Muscle layer of colon (tissue), 2 donors: ENCODE measurements around the gene PEX13.
"Not testable (repeated sequence)": the region's sequence is repeated elsewhere in the genome, so short reads cannot be mapped to it uniquely, and the experiment has no call there.

ENCODE experiments used
- H3K27ac ChIP-seq: one replicate; pipeline ENCODE4 v1.7.0; 2013; ENCODE audit warnings: low read depth, mild to moderate bottlenecking, low read length, moderate library complexity
- H3K27me3 ChIP-seq, 2 donors: one replicate each; pipeline ENCODE4 v1.7.0; 2013; ENCODE audit warnings: low read length in 2 of 2, mild to moderate bottlenecking in 2 of 2; ENCODE audit not compliant: insufficient read depth in 2 of 2, control insufficient read depth in 1 of 2
- H3K36me3 ChIP-seq: one replicate; pipeline ENCODE4 v1.7.0; 2013; ENCODE audit warnings: mild to moderate bottlenecking, low read length; ENCODE audit not compliant: insufficient read depth
- H3K4me1 ChIP-seq: one replicate; pipeline ENCODE4 v1.7.0; 2013; ENCODE audit warnings: mild to moderate bottlenecking, low read length; ENCODE audit not compliant: insufficient read depth
- H3K4me3 ChIP-seq, 2 donors: one replicate each; pipeline ENCODE4 v1.7.0; 2013; ENCODE audit warnings: low read length in 2 of 2, low read depth in 1 of 2, mild to moderate bottlenecking in 1 of 2, moderate library complexity in 1 of 2
- H3K9ac ChIP-seq: one replicate; pipeline ENCODE4 v1.7.0; 2013; ENCODE audit warnings: low read length
- H3K9me3 ChIP-seq: one replicate; pipeline ENCODE4 v1.7.0; 2013; ENCODE audit warnings: mild to moderate bottlenecking, low read length
- donor health status: abdominal sarcoma.
- donor health status: Adenocarcinoma of cecum.

PEX13 gene

DNA sequence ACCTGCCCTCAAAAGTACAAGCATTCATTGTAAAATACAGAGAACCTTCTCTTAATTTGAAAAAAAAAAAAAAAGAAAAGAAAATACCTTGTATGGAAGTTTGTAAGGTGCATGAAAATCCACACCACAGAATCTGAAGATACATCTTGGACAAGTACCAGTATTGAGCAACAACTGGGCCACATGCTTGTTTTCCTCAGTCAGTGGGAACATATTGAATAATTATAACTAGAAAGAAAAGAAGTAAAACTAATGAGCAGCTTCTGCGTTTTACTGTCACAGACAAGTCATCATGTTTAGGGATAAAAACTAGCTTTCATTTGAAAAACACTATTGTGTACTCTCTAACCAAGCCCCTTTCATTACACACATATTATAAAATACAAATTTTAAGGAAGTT is 5.8 kb upstream of the PEX13 start:
- Histone ChIP-seq H3K4me3 (no peak overlapping the region), H3K9ac (no peak overlapping the region), H3K36me3 (no peaks in the 10 kb centered on the region), H3K27me3 (no peaks in the 10 kb centered on the region), H3K4me1 (no peaks in the 10 kb centered on the region), H3K27ac (no peak overlapping the region), H3K9me3 (no peaks in the 10 kb centered on the region)

DNA sequence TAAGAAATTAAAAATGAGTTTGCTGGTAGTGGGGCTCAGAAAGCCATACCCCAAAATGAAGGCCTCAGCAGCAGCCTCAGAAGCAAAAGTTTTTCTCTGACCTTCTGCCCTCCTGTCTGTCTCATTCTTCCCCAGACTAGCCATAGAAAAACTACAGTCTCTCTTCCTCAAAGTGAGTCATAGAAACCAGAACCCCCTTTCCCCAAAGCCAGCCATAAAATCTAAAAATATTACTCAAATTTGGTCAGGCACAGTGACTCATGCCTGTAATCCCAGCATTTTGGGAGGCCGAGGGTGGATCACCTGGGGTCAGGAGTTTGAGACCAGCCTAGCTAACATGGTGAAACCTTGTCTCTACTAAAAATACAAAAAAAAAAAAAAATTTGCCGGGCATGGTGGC is 5.2 kb upstream of the PEX13 start:
- not testable (repeated sequence) for H3K27me3 ChIP-seq, H3K36me3 ChIP-seq, H3K4me3 ChIP-seq, H3K27ac ChIP-seq, H3K9me3 ChIP-seq, H3K4me1 ChIP-seq, H3K9ac ChIP-seq

DNA sequence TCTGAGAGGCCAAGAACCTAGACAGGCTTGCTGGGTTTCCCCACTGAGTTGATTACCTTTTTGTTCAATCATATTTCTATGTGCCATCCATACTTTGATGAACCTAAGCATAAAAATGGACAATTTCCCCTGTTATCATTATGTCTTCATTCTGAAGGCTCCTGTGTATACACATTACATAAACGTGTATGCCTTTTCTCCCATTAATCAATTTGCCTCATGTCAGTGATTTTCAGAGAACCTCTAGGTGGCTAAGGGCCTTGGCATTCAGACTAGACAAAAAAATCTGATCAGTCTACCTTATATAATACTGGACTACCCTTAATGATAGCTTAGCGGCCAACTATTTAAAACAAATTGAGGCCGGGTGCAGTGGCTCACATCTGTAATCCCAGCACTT is 4.1 kb upstream of the PEX13 start:
- Histone ChIP-seq H3K9ac (no peak overlapping the region), H3K4me3 (no peak overlapping the region), H3K36me3 (no peaks in the 10 kb centered on the region), H3K27me3 (no peaks in the 10 kb centered on the region), H3K4me1 (no peaks in the 10 kb centered on the region), H3K9me3 (no peaks in the 10 kb centered on the region), H3K27ac (no peak overlapping the region)

DNA sequence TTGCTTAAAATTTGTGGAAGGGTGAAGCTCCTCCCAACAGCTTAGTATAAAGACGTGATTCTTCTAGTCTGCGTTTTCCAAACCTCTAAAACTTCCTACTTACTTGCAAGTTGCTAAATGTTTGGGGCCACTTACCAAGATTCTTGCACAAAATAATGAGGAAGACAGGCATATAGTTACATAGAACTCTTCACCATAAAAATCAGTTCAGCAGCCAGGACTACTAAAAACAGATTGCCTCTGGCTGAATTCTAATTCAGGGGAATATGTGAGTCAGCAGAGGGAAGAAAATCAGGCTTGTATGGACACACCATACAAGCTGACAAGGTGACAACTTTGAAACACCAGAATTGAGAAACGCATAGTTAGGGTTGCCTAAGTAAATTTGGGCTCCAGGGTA is 2.8 kb upstream of the PEX13 start:
- no peak overlapping the region for H3K4me3 ChIP-seq
- no peak overlapping the region for H3K27ac ChIP-seq
- H3K36me3 ChIP-seq = no peaks in the 10 kb centered on the region
- H3K9me3 ChIP-seq = no peaks in the 10 kb centered on the region
- H3K4me1 ChIP-seq = no peaks in the 10 kb centered on the region
- H3K9ac ChIP-seq = no peak overlapping the region
- H3K27me3 ChIP-seq = no peaks in the 10 kb centered on the region

DNA sequence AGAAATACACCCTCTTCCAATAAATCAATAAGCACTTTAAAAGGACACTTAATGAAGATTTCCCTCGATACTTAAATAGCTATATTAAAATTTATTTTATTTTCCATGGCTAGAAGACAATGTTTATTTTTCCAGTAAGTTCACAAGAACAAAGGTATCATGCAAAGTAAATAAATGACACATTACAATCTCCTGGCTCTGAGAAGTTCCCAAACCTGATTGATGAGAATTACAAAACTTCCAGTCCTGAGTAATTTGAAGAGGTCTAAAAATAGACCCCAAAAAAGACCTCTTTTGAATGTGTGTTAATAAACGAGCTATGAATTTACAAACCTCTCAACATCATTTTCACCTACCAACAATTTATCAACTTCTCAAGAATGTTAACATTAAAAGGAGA is 1.5 kb upstream of the PEX13 start:
- Histone ChIP-seq H3K9me3 (no peaks in the 10 kb centered on the region), H3K9ac (peak overlapping the region; percentile 94), H3K27me3 (no peaks in the 10 kb centered on the region), H3K36me3 (no peaks in the 10 kb centered on the region), H3K4me1 (no peaks in the 10 kb centered on the region), H3K4me3 (peak overlapping the region in 1 of 2 donors; percentile 100), H3K27ac (no peak overlapping the region)

DNA sequence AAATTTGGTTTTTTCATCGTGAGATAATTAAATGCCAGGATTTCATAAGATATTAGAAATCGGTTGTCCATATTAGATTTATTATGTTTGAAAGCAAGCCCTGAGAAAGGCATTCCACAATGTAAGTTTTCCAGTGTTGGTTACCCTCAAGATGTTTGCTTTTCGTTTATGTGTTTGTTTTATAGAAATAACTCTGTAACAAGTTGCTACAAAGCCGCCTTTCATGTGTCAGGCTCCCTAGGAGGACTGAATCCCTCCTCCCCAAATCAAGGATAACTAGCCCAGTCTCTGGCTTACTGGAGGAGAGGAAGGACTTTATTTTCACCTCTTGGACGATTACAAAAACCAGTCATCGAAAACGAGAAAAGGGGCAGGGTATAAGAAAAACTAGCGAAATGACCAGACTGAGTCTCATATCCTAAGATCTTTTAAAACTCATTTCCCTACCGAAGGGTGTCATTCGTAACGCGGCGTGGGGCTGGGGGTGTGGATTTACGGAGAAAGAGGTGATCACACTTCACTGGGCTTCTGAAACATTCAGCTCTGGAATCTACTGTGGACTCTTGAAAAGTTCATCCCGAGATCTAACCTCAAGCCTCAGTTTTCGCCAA is 1.0 kb upstream of the PEX13 start:
- H3K36me3 ChIP-seq = no peaks in the 10 kb centered on the region
- H3K9me3 ChIP-seq = no peaks in the 10 kb centered on the region
- peak overlapping the region; percentile 83 to 100 for H3K4me3 ChIP-seq
- H3K27ac ChIP-seq = peak overlapping the region; percentile 71
- H3K27me3 ChIP-seq = no peaks in the 10 kb centered on the region
- no peaks in the 10 kb centered on the region for H3K4me1 ChIP-seq
- H3K9ac ChIP-seq = peak overlapping the region; percentile 94

DNA sequence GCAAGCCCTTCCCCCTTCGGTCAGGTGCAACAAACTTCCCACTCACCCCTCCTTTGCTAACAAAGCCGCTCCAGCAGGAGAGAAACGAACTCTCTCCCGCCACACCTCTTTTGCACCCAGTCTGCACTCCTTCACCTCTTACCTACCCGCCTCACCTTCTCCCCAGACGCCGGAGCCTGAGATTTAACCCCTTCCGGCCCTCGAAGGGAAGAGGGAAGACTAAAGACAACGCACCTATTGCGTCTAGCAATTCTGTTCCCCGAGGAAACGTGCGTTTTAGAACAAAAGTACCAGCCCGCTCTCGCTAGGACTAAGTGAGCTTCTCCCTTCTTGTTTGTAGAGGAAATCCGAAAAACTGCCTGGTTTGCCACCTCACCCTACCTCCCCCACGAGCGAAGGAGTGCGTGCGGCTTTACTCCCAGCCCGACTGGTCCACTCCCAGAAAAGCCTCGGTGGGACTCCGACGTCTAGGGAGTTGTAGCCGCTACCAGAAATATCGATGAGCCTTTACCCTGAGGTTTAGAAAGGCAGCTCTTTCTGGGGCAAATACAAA is 441 bp upstream of the PEX13 start:
- no peaks in the 10 kb centered on the region for H3K9me3 ChIP-seq

DNA sequence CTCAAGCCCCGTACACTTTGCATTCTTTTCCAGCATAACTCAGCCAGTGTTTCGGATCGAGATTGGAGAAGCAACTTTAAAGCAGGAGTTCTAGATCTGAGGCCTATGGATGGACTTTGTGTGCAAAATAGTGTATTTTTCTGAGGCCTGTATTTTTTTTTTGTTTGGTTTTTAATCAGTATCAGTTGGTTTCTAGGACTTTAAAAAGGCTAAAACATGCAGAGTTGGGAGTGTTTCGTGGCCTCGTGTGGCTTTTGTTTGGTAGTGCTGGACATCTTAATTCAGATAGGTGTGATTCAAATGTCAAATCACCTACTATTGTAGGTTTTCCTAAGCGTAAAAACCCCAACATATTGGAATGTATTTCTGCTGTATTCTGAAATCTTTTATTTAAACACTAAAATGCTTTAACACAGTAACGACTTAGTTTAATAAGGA is 817 bp downstream of the PEX13 start:
- no peaks in the 10 kb centered on the region for H3K27me3 ChIP-seq
- H3K36me3 ChIP-seq = no peaks in the 10 kb centered on the region
- no peaks in the 10 kb centered on the region for H3K4me1 ChIP-seq
- peak overlapping the region; percentile 94 for H3K9ac ChIP-seq
- H3K4me3 ChIP-seq = peak overlapping the region; percentile 83 to 100
- peak overlapping the region; percentile 71 for H3K27ac ChIP-seq
- no peaks in the 10 kb centered on the region for H3K9me3 ChIP-seq

More for the DNA sequence above, 441 bp upstream of the PEX13 start:
- H3K27ac ChIP-seq = peak overlapping the region; percentile 71
- H3K36me3 ChIP-seq = no peaks in the 10 kb centered on the region
- H3K27me3 ChIP-seq = no peaks in the 10 kb centered on the region
- H3K4me1 ChIP-seq = no peaks in the 10 kb centered on the region
- peak overlapping the region; percentile 83 to 100 for H3K4me3 ChIP-seq
- peak overlapping the region; percentile 94 for H3K9ac ChIP-seq

DNA sequence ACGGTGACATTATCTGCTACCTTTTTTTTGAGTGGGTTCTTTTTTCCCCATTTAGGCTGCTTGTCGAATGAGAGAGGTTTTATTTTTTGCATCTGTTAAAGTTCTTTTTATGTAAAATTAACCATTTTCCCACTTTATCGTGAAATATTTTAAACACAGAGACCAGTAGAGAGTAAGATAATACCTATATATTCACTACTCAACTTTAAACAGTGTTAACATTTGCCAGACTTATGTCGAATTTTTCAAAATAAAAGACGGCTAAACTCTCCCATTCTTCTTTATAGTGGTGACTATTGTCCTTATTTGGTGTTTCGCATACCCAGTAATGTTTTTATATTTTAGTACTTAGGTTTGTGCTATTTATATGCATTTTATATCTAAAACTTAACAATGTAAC is 1.3 kb downstream of the PEX13 start:
- no peaks in the 10 kb centered on the region for H3K4me1 ChIP-seq
- H3K27ac ChIP-seq = peak overlapping the region; percentile 17
- H3K9ac ChIP-seq = peak overlapping the region; percentile 94
- H3K27me3 ChIP-seq = no peaks in the 10 kb centered on the region
- H3K9me3 ChIP-seq = no peaks in the 10 kb centered on the region
- H3K36me3 ChIP-seq = no peaks in the 10 kb centered on the region
- H3K4me3 ChIP-seq = peak overlapping the region in 1 of 2 donors; percentile 100

DNA sequence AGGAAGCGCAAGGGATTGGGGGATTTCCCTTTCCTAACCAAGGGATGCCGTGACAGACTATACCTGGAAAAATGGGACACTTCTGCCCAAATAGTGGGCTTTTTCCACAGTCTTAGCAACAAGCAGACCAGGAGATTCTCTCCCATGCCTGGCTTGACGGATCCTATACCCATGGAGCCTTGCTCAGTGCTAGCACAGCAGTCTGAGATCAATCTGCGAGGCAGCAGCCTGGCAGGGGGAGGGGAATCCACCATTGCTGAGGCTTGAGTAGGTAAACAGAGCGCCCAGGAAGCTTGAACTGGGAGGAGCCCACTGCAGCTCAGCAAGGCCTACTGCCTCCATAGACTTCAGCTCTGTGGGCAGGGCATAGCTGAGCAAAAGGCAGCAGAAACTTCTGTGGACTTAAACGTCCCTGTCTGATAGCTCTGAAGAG is 3.7 kb downstream of the PEX13 start:
- Histone ChIP-seq H3K4me3 (no peak overlapping the region), H3K27me3 (no peaks in the 10 kb centered on the region), H3K4me1 (no peaks in the 10 kb centered on the region), H3K9me3 (no peaks in the 10 kb centered on the region), H3K9ac (no peak overlapping the region), H3K36me3 (no peaks in the 10 kb centered on the region), H3K27ac (no peak overlapping the region)

DNA sequence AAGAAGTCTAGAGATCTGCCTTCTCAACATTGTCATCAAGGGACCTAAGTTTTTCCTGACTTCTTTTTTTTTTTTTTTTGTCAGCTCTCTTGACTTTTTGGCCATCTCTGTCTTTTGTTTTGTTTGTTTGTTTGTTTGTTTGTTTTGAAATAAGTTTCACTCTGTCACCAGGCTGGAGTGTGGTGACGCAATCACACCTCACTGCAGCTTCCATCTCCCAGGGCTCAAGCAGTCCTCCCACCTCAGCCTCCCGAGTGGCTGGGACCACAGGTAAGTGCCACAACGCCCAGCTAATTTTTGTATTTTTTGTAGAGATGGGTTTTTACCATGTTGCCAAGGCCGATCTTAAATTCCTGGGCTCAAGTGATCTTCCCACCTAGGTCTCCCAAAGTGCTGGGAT is 6.2 kb downstream of the PEX13 start:
- no peaks in the 10 kb centered on the region for H3K36me3 ChIP-seq
- H3K27me3 ChIP-seq = no peaks in the 10 kb centered on the region
- no peak overlapping the region for H3K4me3 ChIP-seq
- H3K27ac ChIP-seq = no peak overlapping the region
- H3K9ac ChIP-seq = no peak overlapping the region
- H3K9me3 ChIP-seq = no peaks in the 10 kb centered on the region
- no peaks in the 10 kb centered on the region for H3K4me1 ChIP-seq

DNA sequence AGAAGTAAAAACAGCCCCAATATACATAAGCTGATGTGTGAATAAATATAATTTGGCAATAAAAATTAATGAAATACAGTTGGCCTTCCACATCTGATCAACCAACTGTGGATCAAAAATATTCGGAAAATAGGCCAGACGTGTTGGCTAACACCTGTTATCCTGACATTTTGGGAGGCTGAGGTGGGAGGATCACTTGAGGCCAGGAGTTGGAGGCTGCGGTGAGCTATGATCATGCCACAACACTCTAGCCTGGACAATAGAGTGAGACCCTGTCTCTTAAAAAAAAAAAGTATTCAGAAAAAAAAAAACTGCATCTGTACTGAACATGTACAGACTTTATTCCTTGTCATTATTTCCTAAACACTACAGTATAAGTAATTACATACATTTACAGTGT is 12.0 kb downstream of the PEX13 start:
- H3K4me1 ChIP-seq = no peaks in the 10 kb centered on the region
- no peaks in the 10 kb centered on the region for H3K9me3 ChIP-seq
- H3K36me3 ChIP-seq = peaks cover 20% of the 10 kb centered on the region
- no peak overlapping the region for H3K9ac ChIP-seq
- H3K4me3 ChIP-seq = no peak overlapping the region
- H3K27me3 ChIP-seq = no peaks in the 10 kb centered on the region
- H3K27ac ChIP-seq = no peak overlapping the region
